ENCODE measurements around the gene CCDC43.

GRCh38 chr17:44688675-44689476 lies 700 bp downstream of the CCDC43 start:
- TF ChIP-seq CTCF (IDR thresholded peaks at IDR 0.05; ENCODE audit: low read depth, low read length), result no peak
- no peak for TF ChIP-seq POLR2A (IDR thresholded peaks at IDR 0.05; ENCODE audit: extremely low read depth, insufficient read length)
- no peak for TF ChIP-seq MAX (IDR thresholded peaks at IDR 0.05; ENCODE audit: low read depth, low read length)
- no peak for TF ChIP-seq MYC (IDR thresholded peaks at IDR 0.05; ENCODE audit: low read depth, low read length)
